Upper lobe of left lung (tissue), 6 donors: Measurements from ENCODE around the gene DLGAP4. TPM values are rescaled to one million over a fixed set of nuclear protein-coding genes. Genes with fewer than 3 reads are reported as not detected.

ENCODE experiments used
- ATAC-seq, 2 donors: fragments of 200-7000 bp; cut with Tn5 transposase; one replicate each; pipeline ENCODE4 v1.9.1; 2022; ENCODE audit warnings: mild to moderate bottlenecking in 2 of 2, moderate library complexity in 2 of 2; ENCODE audit not compliant: low FRiP score in 2 of 2
- DNase-seq, 2 donors: peaks; one replicate each; pipeline ENCODE4 v3.0.0-alpha.2; 2019 to 2020
- H3K27ac ChIP-seq, 4 donors: fragments of 200-600 bp; sonication (generic); one replicate each; pipeline ENCODE4 v1.5.1; 2016 to 2019
- H3K27me3 ChIP-seq, 4 donors: fragments of 200-600 bp; sonication (generic); one replicate each; pipeline ENCODE4 v1.5.1; 2017 to 2019
- H3K36me3 ChIP-seq, 4 donors: fragments of 200-600 bp; sonication (generic); one replicate each; pipeline ENCODE4 v1.5.1; 2016 to 2019
- H3K4me1 ChIP-seq, 4 donors: fragments of 200-600 bp; sonication (generic); one replicate each; pipeline ENCODE4 v1.5.1; 2018 to 2019
- H3K4me3 ChIP-seq, 4 donors: fragments of 200-600 bp; sonication (generic); one replicate each; pipeline ENCODE4 v1.5.1; 2017 to 2019; ENCODE audit warnings: mild to moderate bottlenecking in 2 of 4, moderate library complexity in 1 of 4
- H3K9me3 ChIP-seq, 4 donors: fragments of 200-600 bp; sonication (generic); one replicate each; pipeline ENCODE4 v1.5.1; 2018 to 2019
- EP300 ChIP-seq, 4 donors: sonication (generic); formaldehyde crosslinking; IDR thresholded peaks; one replicate each; pipeline ENCODE4 v1.5.1; 2017; ENCODE audit warnings: antibody characterized with exemption in 4 of 4, control low read depth in 2 of 4
- POLR2A ChIP-seq, 4 donors: fragments of 450-650 bp; IDR thresholded peaks; one replicate each; pipeline ENCODE4 v1.5.1; 2016 to 2017; ENCODE audit warnings: antibody characterized with exemption in 4 of 4, mild to moderate bottlenecking in 2 of 4
- POLR2AphosphoS5 ChIP-seq, 2 donors: sonication (generic); formaldehyde crosslinking; IDR thresholded peaks; one replicate each; pipeline ENCODE4 v1.5.1; 2017; ENCODE audit warnings: antibody characterized with exemption in 2 of 2
- WGBS, 2 donors: methylation state at CpG; one replicate each; pipeline ENCODE4 v1.1.5; 2017 to 2018; 5-methylcytosine and 5-hydroxymethylcytosine counted together
- total RNA-seq, 6 donors: library from RNA; depleted of rRNA in 4 of 6; stranded (reverse); fragments of >200 nt in 4 of 6; gene quantifications; one replicate each; pipeline versions ENCODE4 v1.1.0 to v1.2.1, GENCODE V29; 2016 to 2021
- TF ChIP-seq, protein P1 (sequence below), 6 experiments: fragments of 450-650 bp in 4 of 6; fragments of 200-600 bp in 2 of 6; sonication (generic) in 2 of 6; IDR thresholded peaks; one replicate each; pipeline ENCODE4 v1.5.1; 2016 to 2019; ENCODE audit warnings: antibody characterized with exemption in 6 of 6
- donor health status: DM: no; HTN: no; CAD: no; lungs with moderate emphysema.
- donor health status: DM: no; HTN: yes; CAD: no; lungs with severe emphysema.

The DLGAP4 gene
- total RNA-seq, 6 donors from 2014 or later, result 31.5 to 92.0 (median 49.9) TPM

DNA sequence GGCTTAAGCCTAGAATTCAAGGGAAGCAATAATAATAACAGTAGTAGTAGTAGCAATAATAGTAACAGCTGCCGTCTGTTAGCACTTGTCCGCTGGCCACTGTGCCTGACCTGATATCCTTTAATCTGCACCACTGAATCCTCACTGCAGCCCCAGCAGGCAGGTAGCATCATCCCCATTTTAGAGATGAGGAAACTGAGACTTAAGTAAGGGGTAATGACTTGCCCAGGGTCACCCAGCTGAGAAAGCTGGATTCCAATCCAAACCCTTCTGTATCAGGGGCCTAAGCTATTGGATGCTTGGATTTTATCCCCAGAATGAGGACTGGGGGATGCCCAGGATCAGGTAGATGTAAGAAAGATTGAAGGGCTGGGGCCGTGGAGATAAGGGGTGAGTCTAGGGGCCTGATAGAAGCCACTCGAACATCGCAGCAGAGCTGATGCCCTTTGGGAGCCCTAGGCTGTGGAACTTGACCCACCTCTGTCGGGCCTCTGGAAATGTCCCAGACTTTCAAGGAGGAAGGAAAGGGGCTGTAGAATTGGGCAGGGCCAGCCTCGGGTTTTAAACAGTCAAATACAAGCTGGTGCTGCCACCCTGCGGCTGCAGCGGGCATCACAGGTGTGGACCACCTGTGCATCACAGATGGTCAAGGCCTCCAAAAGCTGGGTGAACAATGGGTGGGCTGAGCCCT lies 133.0 kb downstream of the DLGAP4 start:
- Histone ChIP-seq H3K27ac (no peak overlapping the region), H3K4me1 (peaks cover 0 to 10% (median 7%) of the 10 kb centered on the region in 4 donors), H3K4me3 (no peak overlapping the region), H3K36me3 (no peaks in the 10 kb centered on the region), H3K9me3 (no peaks in the 10 kb centered on the region), H3K27me3 (no peaks in the 10 kb centered on the region)
- 33 to 38% methylated on average over 7 to 9 of the region's 9 CpGs for WGBS, 2 donors
- peak; percentile 72 to 94 for DNase-seq
- TF ChIP-seq, protein P1, sequence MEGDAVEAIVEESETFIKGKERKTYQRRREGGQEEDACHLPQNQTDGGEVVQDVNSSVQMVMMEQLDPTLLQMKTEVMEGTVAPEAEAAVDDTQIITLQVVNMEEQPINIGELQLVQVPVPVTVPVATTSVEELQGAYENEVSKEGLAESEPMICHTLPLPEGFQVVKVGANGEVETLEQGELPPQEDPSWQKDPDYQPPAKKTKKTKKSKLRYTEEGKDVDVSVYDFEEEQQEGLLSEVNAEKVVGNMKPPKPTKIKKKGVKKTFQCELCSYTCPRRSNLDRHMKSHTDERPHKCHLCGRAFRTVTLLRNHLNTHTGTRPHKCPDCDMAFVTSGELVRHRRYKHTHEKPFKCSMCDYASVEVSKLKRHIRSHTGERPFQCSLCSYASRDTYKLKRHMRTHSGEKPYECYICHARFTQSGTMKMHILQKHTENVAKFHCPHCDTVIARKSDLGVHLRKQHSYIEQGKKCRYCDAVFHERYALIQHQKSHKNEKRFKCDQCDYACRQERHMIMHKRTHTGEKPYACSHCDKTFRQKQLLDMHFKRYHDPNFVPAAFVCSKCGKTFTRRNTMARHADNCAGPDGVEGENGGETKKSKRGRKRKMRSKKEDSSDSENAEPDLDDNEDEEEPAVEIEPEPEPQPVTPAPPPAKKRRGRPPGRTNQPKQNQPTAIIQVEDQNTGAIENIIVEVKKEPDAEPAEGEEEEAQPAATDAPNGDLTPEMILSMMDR (IDR thresholded peaks at IDR 0.05), result peak; percentile 80 to 90 (median 88)
- no peak for TF ChIP-seq POLR2AphosphoS5 (IDR thresholded peaks at IDR 0.05)
- peak; percentile 34 to 62 for ATAC-seq

DNA sequence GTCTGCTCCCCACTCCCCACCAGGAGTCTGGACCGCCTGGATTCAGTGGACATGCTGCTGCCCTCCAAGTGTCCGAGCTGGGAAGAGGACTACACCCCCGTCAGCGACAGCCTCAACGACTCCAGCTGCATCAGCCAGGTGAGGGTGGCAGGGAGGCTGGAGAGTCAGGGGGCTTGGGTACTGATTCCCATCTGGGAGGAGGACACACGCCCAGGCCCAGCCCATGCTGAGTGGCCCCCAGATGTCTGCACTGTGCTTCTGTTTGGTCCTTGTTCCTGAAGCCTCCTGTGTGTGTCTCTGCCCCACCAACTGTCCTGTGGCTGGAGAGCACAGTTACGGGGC lies 133.6 kb downstream of the DLGAP4 start:
- no peak overlapping the region for H3K4me3 ChIP-seq
- H3K9me3 ChIP-seq, result no peaks in the 10 kb centered on the region
- 40 to 46% methylated on average over 2 to 7 of the region's 7 CpGs for WGBS, 2 donors
- H3K36me3 ChIP-seq, result no peaks in the 10 kb centered on the region
- no peak for ATAC-seq
- peaks cover 0 to 10% (median 7%) of the 10 kb centered on the region in 4 donors for H3K4me1 ChIP-seq
- no peak for DNase-seq
- H3K27me3 ChIP-seq, result no peaks in the 10 kb centered on the region
- H3K27ac ChIP-seq, result no peak overlapping the region
- TF ChIP-seq POLR2A (IDR thresholded peaks at IDR 0.05) (no peak), EP300 (IDR thresholded peaks at IDR 0.05) (no peak), POLR2AphosphoS5 (IDR thresholded peaks at IDR 0.05) (no peak)
- TF ChIP-seq, protein P1 (IDR thresholded peaks at IDR 0.05), result peak in 4 of 6 experiments; percentile 1 to 31 (median 9)

DNA sequence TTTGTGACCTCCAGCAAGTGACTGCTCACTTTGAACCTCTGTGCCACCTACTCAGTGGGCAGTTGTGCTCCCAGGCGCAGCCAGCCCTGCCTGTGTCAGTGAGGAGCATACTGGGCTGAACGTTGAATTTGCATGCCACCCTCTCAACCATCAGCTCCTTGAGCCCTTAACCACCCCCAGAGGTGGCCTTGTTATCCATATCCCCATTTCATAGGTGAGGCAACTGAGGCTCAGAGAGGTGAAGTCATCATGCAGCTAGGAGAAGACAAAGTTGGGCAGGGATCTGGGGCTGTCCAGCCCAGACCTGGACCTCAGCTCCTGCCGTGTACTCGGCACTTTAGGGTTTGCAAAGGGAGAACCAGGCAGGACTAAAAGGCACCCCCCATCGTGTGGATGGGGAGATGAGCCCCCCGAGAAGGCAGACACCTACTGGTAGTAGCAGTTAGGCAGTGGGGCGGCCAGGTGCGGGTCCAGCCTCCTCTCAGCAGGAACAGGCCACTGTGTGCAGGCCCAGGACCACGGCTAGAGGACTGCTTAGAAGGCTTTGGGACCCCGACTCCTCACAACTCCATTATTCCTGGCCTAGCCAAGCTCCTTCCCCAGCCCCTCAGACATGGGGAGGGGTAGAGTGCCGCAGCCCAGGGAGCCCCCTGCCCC lies 134.4 kb downstream of the DLGAP4 start:
- H3K4me1 ChIP-seq, result peaks cover 0 to 10% (median 7%) of the 10 kb centered on the region in 4 donors
- H3K27ac ChIP-seq, result no peak overlapping the region
- no peaks in the 10 kb centered on the region for H3K27me3 ChIP-seq
- H3K4me3 ChIP-seq, result no peak overlapping the region
- TF ChIP-seq POLR2AphosphoS5 (IDR thresholded peaks at IDR 0.05) (no peak), POLR2A (IDR thresholded peaks at IDR 0.05) (no peak), EP300 (IDR thresholded peaks at IDR 0.05) (no peak)
- TF ChIP-seq, protein P1 (IDR thresholded peaks at IDR 0.05), result no peak
- no peaks in the 10 kb centered on the region for H3K9me3 ChIP-seq
- ATAC-seq (no peak), DNase-seq (peak in 1 of 2 donors; percentile 53)
- H3K36me3 ChIP-seq, result no peaks in the 10 kb centered on the region
- WGBS, 2 donors, result 84 to 85% methylated on average over 9 to 11 of the region's 11 CpGs

DNA sequence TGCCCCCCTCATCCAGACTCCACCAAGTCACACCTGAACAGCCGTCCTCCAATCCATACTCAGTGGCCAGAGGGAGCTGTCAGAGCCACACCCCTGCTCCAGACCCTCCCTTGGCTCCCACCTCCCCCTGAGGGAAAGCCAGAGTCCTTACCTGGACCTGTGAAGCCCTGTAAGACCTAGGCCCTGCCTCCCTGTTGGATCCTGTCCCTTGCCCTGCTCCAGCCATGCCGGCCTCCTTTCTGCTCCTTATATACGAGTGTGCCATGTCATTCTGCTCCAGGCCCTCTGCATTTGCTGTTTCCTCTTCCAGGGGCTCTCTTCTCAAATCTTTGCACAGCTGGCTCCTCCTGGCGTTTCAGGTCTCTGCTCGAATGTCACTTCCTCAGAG lies 134.9 kb downstream of the DLGAP4 start:
- no peak for ATAC-seq
- Histone ChIP-seq H3K27ac (no peak overlapping the region), H3K36me3 (no peaks in the 10 kb centered on the region), H3K4me3 (no peak overlapping the region), H3K9me3 (no peaks in the 10 kb centered on the region), H3K4me1 (peaks cover 0 to 7% (median 4%) of the 10 kb centered on the region in 4 donors), H3K27me3 (no peaks in the 10 kb centered on the region)
- WGBS, 2 donors, result 43 to 45% methylated on average over 5 of the region's 5 CpGs
- no peak for DNase-seq
- TF ChIP-seq, protein P1 (IDR thresholded peaks at IDR 0.05), result no peak
- TF ChIP-seq POLR2A (IDR thresholded peaks at IDR 0.05), result no peak
- TF ChIP-seq EP300 (IDR thresholded peaks at IDR 0.05), result no peak
- TF ChIP-seq POLR2AphosphoS5 (IDR thresholded peaks at IDR 0.05), result no peak
